K562 (cell line): ENCODE results near the gene MARCHF11. TPM values are rescaled to one million over a fixed set of nuclear protein-coding genes. Genes with fewer than 3 reads are reported as not detected.

Experiments
- ATAC-seq: fragments of 200-7000 bp; cut with Tn5 transposase; 3 replicates; pipeline ENCODE4 v1.9.1; 2020; ENCODE audit warnings: moderate library complexity
- BruUV-seq: library from RNA; stranded (reverse); fragments of 400-500 nt; replicated peaks from 2 replicates; lab custom pipeline; 2021; lab: Mats Ljungman, UMichigan
- CTCF ChIA-PET: fragments of 300-600 bp; formaldehyde crosslinking; extraction: SDS; loops from one replicate; lab custom pipeline; 2021; ENCODE audit warnings: low intra/inter-chr PET ratio; lab: Yijun Ruan, JAX
- POLR2A ChIA-PET: fragments of 300-600, 350-650 bp; sonication (Branson Sonifier 250); formaldehyde crosslinking; extraction: SDS; loops from one replicate; lab custom pipeline; 2021; ENCODE audit warnings: antibody characterized with exemption, inconsistent platforms; lab: Yijun Ruan, JAX
- DNase-seq, 4 experiments: peaks; one replicate each; pipeline versions ENCODE4 v3.0.0 to v3.0.0-alpha.2; 2011 to 2018; ENCODE audit warnings: low spot score in 3 of 4, mixed read lengths in 3 of 4; ENCODE audit errors: extremely low read depth in 1 of 4
- FAIRE-seq: peaks from 2 replicates; lab custom pipeline; 2011; peaks lifted over from hg19 to GRCh38; lab: Jason Lieb, UNC
- H2AFZ ChIP-seq: 2 replicates; pipeline ENCODE4 v1.6.0; 2011; ENCODE audit warnings: low read depth, low read length, control low read depth, inconsistent platforms
- H3K27ac ChIP-seq: fragments of 200-600 bp; 3 replicates; pipeline ENCODE4 v1.8.0; 2011; ENCODE audit warnings: low read depth, mild to moderate bottlenecking, control low read depth, inconsistent platforms, low read length, moderate library complexity, mixed read lengths; ENCODE audit errors: extremely low read depth
- H3K27me3 ChIP-seq, 2 experiments: fragments of 300-600 bp in 1 of 2; 2 replicates in 1 of 2; 3 replicates in 1 of 2; pipeline versions ENCODE4 v1.6.0 to v1.8.0; 2011; ENCODE audit warnings: inconsistent platforms in 2 of 2, low read length in 2 of 2, mild to moderate bottlenecking in 1 of 2, mixed read lengths in 1 of 2, moderate library complexity in 1 of 2; ENCODE audit not compliant: control insufficient read depth in 2 of 2, insufficient read depth in 2 of 2
- H3K36me3 ChIP-seq: fragments of 300-600 bp; 3 replicates; pipeline ENCODE4 v1.8.0; 2011; ENCODE audit warnings: mild to moderate bottlenecking, low read length, inconsistent platforms; ENCODE audit not compliant: control insufficient read depth, insufficient read depth
- H3K4me1 ChIP-seq, 2 experiments: fragments of 200-600 bp in 1 of 2; replicated peaks in 1 of 2; 2 replicates in 1 of 2; 3 replicates in 1 of 2; pipeline versions ENCODE4 v1.5.1 to v1.8.0; 2011; ENCODE audit warnings: inconsistent platforms in 2 of 2, low read length in 2 of 2, mild to moderate bottlenecking in 1 of 2, mixed read lengths in 1 of 2, moderate library complexity in 1 of 2; ENCODE audit not compliant: control insufficient read depth in 2 of 2, insufficient read depth in 2 of 2
- H3K4me2 ChIP-seq: 2 replicates; pipeline ENCODE4 v1.6.1; 2011; ENCODE audit warnings: low read length, control low read depth, inconsistent platforms, mixed read lengths; ENCODE audit not compliant: insufficient read depth
- H3K4me3 ChIP-seq: fragments of 200-600 bp; sonication (generic), shearing (Covaris generic); 2 replicates; pipeline ENCODE4 v1.5.1; 2016; ENCODE audit warnings: control low read depth, inconsistent platforms
- H3K79me2 ChIP-seq: fragments of 200-600 bp; 3 replicates; pipeline ENCODE4 v1.8.0; 2011; ENCODE audit warnings: low read length, inconsistent platforms; ENCODE audit not compliant: control insufficient read depth, insufficient read depth
- H3K9ac ChIP-seq, 2 experiments: 2 replicates each; pipeline versions ENCODE4 v1.6.0 to v1.6.1; 2011; ENCODE audit warnings: low read depth in 2 of 2, low read length in 2 of 2, control low read depth in 1 of 2, inconsistent platforms in 1 of 2, mild to moderate bottlenecking in 1 of 2, mixed read lengths in 1 of 2; ENCODE audit not compliant: insufficient read depth in 1 of 2
- H3K9me1 ChIP-seq: one replicate; pipeline ENCODE4 v1.6.0; 2011; ENCODE audit warnings: inconsistent platforms, mild to moderate bottlenecking, low read length, moderate library complexity; ENCODE audit not compliant: control insufficient read depth, insufficient read depth
- H3K9me3 ChIP-seq: replicated peaks from 2 replicates; pipeline ENCODE4 v1.5.1; 2011; ENCODE audit warnings: low read depth, low read length, inconsistent platforms; ENCODE audit not compliant: control insufficient read depth, insufficient read depth
- H4K20me1 ChIP-seq: replicated peaks from 2 replicates; pipeline ENCODE4 v1.6.1; 2011; ENCODE audit warnings: low read length, inconsistent platforms, mixed read lengths; ENCODE audit not compliant: control insufficient read depth, insufficient read depth
- ADNP ChIP-seq: fragments of 200-800 bp; sonication (Bioruptor generic); IDR thresholded peaks from 2 replicates; pipeline ENCODE4 v1.6.1; 2016; ENCODE audit warnings: missing genetic modification characterization, missing compliant biosample characterization
- EGR1 ChIP-seq: fragments of 450-650 bp; conservative IDR thresholded peaks from 2 replicates; pipeline ENCODE4 v1.6.1; 2017; ENCODE audit warnings: mild to moderate bottlenecking
- HDAC8 ChIP-seq: fragments of 450-650 bp; IDR thresholded peaks from 2 replicates; pipeline ENCODE4 v1.6.1; 2016; ENCODE audit warnings: mild to moderate bottlenecking, missing genetic modification characterization, moderate library complexity, missing compliant biosample characterization
- HNRNPH1 ChIP-seq: fragments of 200-400 bp; formaldehyde crosslinking; optimal IDR thresholded peaks from 2 replicates; pipeline ENCODE3; 2017; ENCODE audit warnings: low read depth, mild to moderate bottlenecking, low read length, moderate library complexity
- JUND ChIP-seq, 2 experiments: IDR thresholded peaks; 2 replicates in 1 of 2; 3 replicates in 1 of 2; pipeline ENCODE4 v1.6.1; 2011; ENCODE audit warnings: borderline replicate concordance in 2 of 2, low read depth in 2 of 2, low read length in 2 of 2, improper control_type of control experiment in 1 of 2, missing biosample characterization in 1 of 2, missing genetic modification characterization in 1 of 2, missing genetic modification reagents in 1 of 2
- KDM5B ChIP-seq: fragments of 200-600 bp; sonication (generic); IDR thresholded peaks from 2 replicates; pipeline ENCODE4 v1.6.1; 2012; ENCODE audit warnings: low read depth, mild to moderate bottlenecking, moderate library complexity, low read length, control low read depth, inconsistent platforms; ENCODE audit not compliant: insufficient replicate concordance
- MCM7 ChIP-seq, 2 experiments: fragments of 450-650 bp; IDR thresholded peaks; 2 replicates each; pipeline ENCODE4 v1.6.1; 2016 to 2018
- NCOA6 ChIP-seq: fragments of 450-650 bp; IDR thresholded peaks from 2 replicates; pipeline ENCODE4 v1.6.1; 2017; ENCODE audit warnings: mild to moderate bottlenecking
- NR4A1 ChIP-seq, 2 experiments: fragments of 250-450 bp in 1 of 2; fragments of 450-650 bp in 1 of 2; sonication (Bioruptor Pico) in 1 of 2; IDR thresholded peaks; 2 replicates each; pipeline versions ENCODE4 v1.4.0 to v1.6.1; 2016 to 2020; ENCODE audit warnings: mild to moderate bottlenecking in 2 of 2, missing compliant biosample characterization in 1 of 2, missing genetic modification characterization in 1 of 2, moderate library complexity in 1 of 2
- RBBP5 ChIP-seq: fragments of 200-600 bp; sonication (generic); IDR thresholded peaks from 2 replicates; pipeline ENCODE4 v1.6.1; 2012; ENCODE audit warnings: borderline replicate concordance, mild to moderate bottlenecking, low read length, control low read depth, inconsistent platforms; ENCODE audit not compliant: insufficient read depth, poor library complexity, severe bottlenecking
- RBM17 ChIP-seq: fragments of 200-400 bp; formaldehyde crosslinking; IDR thresholded peaks from 2 replicates; pipeline ENCODE4 v1.6.1; 2017; ENCODE audit warnings: low read depth, mild to moderate bottlenecking, low read length, borderline replicate concordance
- REST ChIP-seq, 2 experiments: fragments of 450-650 bp; formaldehyde crosslinking in 1 of 2; IDR thresholded peaks; 2 replicates each; pipeline versions ENCODE4 v1.4.0 to v1.6.1; 2014 to 2020; ENCODE audit warnings: mild to moderate bottlenecking in 2 of 2, borderline replicate concordance in 1 of 2, low read depth in 1 of 2
- ZNF324 ChIP-seq: fragments of 250-450 bp; sonication (Bioruptor Pico); IDR thresholded peaks from 2 replicates; pipeline ENCODE4 v1.4.0; 2020; ENCODE audit warnings: mild to moderate bottlenecking
- WGBS: fragments of 100-300 bp; shearing (Covaris generic); methylation state at CpG from one replicate; pipeline ENCODE4 v1.1.6; 2016; ENCODE audit warnings: low coverage, mixed read lengths; ENCODE audit not compliant: insufficient coverage; ENCODE audit errors: missing lambda C conversion rate; 5-methylcytosine and 5-hydroxymethylcytosine counted together
- in situ Hi-C: fragments of 300-500 bp; cut with MboI; formaldehyde crosslinking; loops from 4 replicates; pipeline ENCODE4 v1.15.0; 2018; ENCODE audit warnings: inconsistent platforms, mixed read lengths
- intact Hi-C: fragments of 100-400 bp; cut with micrococcal nuclease; formaldehyde crosslinking; loops from 2 replicates; pipeline ENCODE4 v1.14.2; 2022
- polyA plus RNA-seq, 8 experiments: library from polyadenylated mRNA; depleted of rRNA in 4 of 8; stranded (reverse) in 5 of 8; unstranded in 3 of 8; fragments of >200 nt; fragmentation: Nextera tagmentation in 2 of 8; fragmentation: Illumina TruSeq in 1 of 8; extraction: Ambion mirVana in 2 of 8; extraction: Trizol in 1 of 8; gene quantifications; 2 replicates each; pipeline versions ENCODE4 v1.2.1 to v1.2.3, GENCODE V29; 2011 to 2014; ENCODE audit warnings: inconsistent platforms in 1 of 8, missing spikeins in 1 of 8
- total RNA-seq, 7 experiments: library from RNA; depleted of rRNA in 6 of 7; stranded (reverse); fragments of >200 nt in 6 of 7; fragmentation: Illumina TruSeq in 2 of 7; extraction: Trizol in 2 of 7; gene quantifications; 2 replicates each; pipeline versions ENCODE4 v1.2.1 to v1.2.3, GENCODE V29; 2011 to 2021; ENCODE audit warnings: low replicate concordance in 1 of 7

Gene MARCHF11
- total and polyA plus RNA-seq, 9 of the 15 experiments (the other 6 are each of a cell fraction or from before 2014, with no cell fraction given) = not detected

DNA sequence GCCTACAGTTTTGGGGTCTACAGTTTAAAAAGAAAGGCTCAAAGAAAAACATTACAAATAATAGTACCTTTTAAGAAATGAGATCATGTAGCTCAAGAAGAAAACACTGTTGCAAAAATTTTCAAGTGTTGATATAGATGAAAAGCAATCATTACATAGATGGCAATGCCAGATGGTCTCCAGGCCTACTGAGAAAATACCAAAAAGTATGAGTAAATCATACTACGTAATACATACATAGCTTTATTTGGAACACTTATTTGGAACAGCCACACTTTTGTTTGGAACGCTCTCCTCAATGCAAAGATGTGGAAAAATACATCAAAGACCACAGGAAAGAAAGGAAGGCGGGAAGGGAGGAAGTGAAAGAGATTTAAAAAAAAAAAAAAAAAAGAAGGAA, 44.1 kb downstream of the MARCHF11 start (continued):
- no peak for TF ChIP-seq ZNF324 (CRISPR knock-in tag)

GRCh38 chr5:16135003-16135402, 44.6 kb downstream of the MARCHF11 start:
- WGBS = 0% methylated on average over 1 of the region's 1 CpG
- no peak overlapping the region for H3K9ac ChIP-seq
- intact Hi-C loops (no loop called here), in situ Hi-C loops (no loop called here)
- POLR2A ChIA-PET = no interaction called here
- FAIRE-seq = no peak
- H3K4me2 ChIP-seq = no peak overlapping the region
- H3K27me3 ChIP-seq = no peaks in the 10 kb centered on the region
- H3K4me3 ChIP-seq = no peak overlapping the region
- no peaks in the 10 kb centered on the region for H3K4me1 ChIP-seq
- ATAC-seq = no peak
- BruUV-seq = no TSS peak
- no peak overlapping the region for H2AFZ ChIP-seq
- no peaks in the 10 kb centered on the region for H3K79me2 ChIP-seq
- DNase-seq = no peak
- H3K27ac ChIP-seq = no peak overlapping the region
- H3K9me1 ChIP-seq = no peaks in the 10 kb centered on the region
- no peaks in the 10 kb centered on the region for H3K36me3 ChIP-seq
- CTCF ChIA-PET = no interaction called here
- H4K20me1 ChIP-seq = no peaks in the 10 kb centered on the region
- H3K9me3 ChIP-seq = 0 out of 2 replicates have a peak, but pooled peaks cover 2% of the 10 kb centered on the region
- TF ChIP-seq NR4A1 (CRISPR knock-in tag; IDR thresholded peaks at IDR 0.05) = no peak
- no peak for TF ChIP-seq NR4A1 (tag; IDR thresholded peaks at IDR 0.05)
- TF ChIP-seq EGR1 = no peak
- no peak for TF ChIP-seq HNRNPH1
- no peak for TF ChIP-seq ADNP (tag)
- no peak for TF ChIP-seq RBBP5
- no peak for TF ChIP-seq NCOA6
- TF ChIP-seq HDAC8 = no peak
- TF ChIP-seq KDM5B = no peak
- no peak for TF ChIP-seq RBM17
- TF ChIP-seq MCM7 (IDR thresholded peaks at IDR 0.05) = no peak
- TF ChIP-seq JUND (IDR thresholded peaks at IDR 0.05; ENCODE audit: borderline replicate concordance, low read depth, low read length) = no peak
- TF ChIP-seq JUND (tag; IDR thresholded peaks at IDR 0.05; ENCODE audit: borderline replicate concordance, low read depth, low read length) = no peak
- TF ChIP-seq REST (IDR thresholded peaks at IDR 0.05; ENCODE audit: borderline replicate concordance) = no peak
- no peak for TF ChIP-seq REST (CRISPR knock-in tag; IDR thresholded peaks at IDR 0.05; ENCODE audit: low read depth)
